ENCODE data around the gene FAM241B.

Gene FAM241B

DNA sequence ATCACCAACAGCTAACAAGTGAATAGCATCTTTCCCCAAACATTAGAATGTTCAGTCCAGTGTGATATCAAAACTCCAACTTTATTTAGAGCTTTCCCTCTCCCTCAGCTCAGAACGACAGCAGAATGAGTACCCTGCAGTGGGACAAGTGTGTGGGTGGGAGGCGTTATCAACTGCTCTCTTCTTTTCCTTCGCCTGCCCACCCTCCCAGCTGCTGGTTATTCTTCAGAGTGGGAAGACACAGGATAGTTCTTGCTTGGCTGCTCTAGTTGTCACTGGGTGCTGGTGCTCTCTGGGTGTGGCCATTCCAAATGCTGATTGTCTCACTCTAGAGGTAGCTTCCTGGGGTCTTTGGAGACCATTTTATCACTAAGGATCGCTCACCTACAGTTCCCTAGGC is 13.7 kb upstream of the FAM241B start:
- no peak overlapping the region for H3K4me3 ChIP-seq (replicated peaks; ENCODE audit: insufficient read depth, low read length)
- TF ChIP-seq SPI1 (IDR thresholded peaks at IDR 0.05; ENCODE audit: borderline replicate concordance, low read depth) (no peak), GABPA (IDR thresholded peaks at IDR 0.05; ENCODE audit: low read depth) (no peak), POLR2AphosphoS5 (IDR thresholded peaks at IDR 0.05; ENCODE audit: low read depth) (no peak)
- TF ChIP-seq, protein P1, sequence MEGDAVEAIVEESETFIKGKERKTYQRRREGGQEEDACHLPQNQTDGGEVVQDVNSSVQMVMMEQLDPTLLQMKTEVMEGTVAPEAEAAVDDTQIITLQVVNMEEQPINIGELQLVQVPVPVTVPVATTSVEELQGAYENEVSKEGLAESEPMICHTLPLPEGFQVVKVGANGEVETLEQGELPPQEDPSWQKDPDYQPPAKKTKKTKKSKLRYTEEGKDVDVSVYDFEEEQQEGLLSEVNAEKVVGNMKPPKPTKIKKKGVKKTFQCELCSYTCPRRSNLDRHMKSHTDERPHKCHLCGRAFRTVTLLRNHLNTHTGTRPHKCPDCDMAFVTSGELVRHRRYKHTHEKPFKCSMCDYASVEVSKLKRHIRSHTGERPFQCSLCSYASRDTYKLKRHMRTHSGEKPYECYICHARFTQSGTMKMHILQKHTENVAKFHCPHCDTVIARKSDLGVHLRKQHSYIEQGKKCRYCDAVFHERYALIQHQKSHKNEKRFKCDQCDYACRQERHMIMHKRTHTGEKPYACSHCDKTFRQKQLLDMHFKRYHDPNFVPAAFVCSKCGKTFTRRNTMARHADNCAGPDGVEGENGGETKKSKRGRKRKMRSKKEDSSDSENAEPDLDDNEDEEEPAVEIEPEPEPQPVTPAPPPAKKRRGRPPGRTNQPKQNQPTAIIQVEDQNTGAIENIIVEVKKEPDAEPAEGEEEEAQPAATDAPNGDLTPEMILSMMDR (IDR thresholded peaks at IDR 0.05; ENCODE audit: insufficient read depth, low read length) = no peak
- TF ChIP-seq, protein P2, sequence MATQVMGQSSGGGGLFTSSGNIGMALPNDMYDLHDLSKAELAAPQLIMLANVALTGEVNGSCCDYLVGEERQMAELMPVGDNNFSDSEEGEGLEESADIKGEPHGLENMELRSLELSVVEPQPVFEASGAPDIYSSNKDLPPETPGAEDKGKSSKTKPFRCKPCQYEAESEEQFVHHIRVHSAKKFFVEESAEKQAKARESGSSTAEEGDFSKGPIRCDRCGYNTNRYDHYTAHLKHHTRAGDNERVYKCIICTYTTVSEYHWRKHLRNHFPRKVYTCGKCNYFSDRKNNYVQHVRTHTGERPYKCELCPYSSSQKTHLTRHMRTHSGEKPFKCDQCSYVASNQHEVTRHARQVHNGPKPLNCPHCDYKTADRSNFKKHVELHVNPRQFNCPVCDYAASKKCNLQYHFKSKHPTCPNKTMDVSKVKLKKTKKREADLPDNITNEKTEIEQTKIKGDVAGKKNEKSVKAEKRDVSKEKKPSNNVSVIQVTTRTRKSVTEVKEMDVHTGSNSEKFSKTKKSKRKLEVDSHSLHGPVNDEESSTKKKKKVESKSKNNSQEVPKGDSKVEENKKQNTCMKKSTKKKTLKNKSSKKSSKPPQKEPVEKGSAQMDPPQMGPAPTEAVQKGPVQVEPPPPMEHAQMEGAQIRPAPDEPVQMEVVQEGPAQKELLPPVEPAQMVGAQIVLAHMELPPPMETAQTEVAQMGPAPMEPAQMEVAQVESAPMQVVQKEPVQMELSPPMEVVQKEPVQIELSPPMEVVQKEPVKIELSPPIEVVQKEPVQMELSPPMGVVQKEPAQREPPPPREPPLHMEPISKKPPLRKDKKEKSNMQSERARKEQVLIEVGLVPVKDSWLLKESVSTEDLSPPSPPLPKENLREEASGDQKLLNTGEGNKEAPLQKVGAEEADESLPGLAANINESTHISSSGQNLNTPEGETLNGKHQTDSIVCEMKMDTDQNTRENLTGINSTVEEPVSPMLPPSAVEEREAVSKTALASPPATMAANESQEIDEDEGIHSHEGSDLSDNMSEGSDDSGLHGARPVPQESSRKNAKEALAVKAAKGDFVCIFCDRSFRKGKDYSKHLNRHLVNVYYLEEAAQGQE (IDR thresholded peaks at IDR 0.05; ENCODE audit: insufficient replicate concordance, low read depth) = no peak

GRCh38 chr10:69618746-69619145 is 11.3 kb upstream of the FAM241B start:
- Histone ChIP-seq H3K27me3 (ENCODE audit: insufficient read depth, poor library complexity, severe bottlenecking) (no peaks in the 10 kb centered on the region), H3K27ac (replicated peaks) (no peak overlapping the region), H3K4me3 (replicated peaks; ENCODE audit: insufficient read depth, low read length) (no peak overlapping the region)
- no peak for TF ChIP-seq GABPA (IDR thresholded peaks at IDR 0.05; ENCODE audit: low read depth)
- TF ChIP-seq, protein P1 (IDR thresholded peaks at IDR 0.05; ENCODE audit: insufficient read depth, low read length) = no peak
- no peak for TF ChIP-seq POLR2AphosphoS5 (IDR thresholded peaks at IDR 0.05; ENCODE audit: low read depth)
- TF ChIP-seq, protein P2 (IDR thresholded peaks at IDR 0.05; ENCODE audit: insufficient replicate concordance, low read depth) = no peak
- TF ChIP-seq SPI1 (IDR thresholded peaks at IDR 0.05; ENCODE audit: borderline replicate concordance, low read depth) = no peak
- DNase-seq (ENCODE audit: low read depth in 1 of 2, low spot score in 1 of 2) = no peak

More for the DNA sequence above, 13.7 kb upstream of the FAM241B start:
- H3K27me3 ChIP-seq (ENCODE audit: insufficient read depth, poor library complexity, severe bottlenecking) = no peaks in the 10 kb centered on the region
- DNase-seq (ENCODE audit: low read depth in 1 of 2, low spot score in 1 of 2) = no peak
- no peak overlapping the region for H3K27ac ChIP-seq (replicated peaks)

GRCh38 chr10:69619626-69620025 is 10.4 kb upstream of the FAM241B start:
- TF ChIP-seq, protein P2 (IDR thresholded peaks at IDR 0.05; ENCODE audit: insufficient replicate concordance, low read depth) = no peak
- TF ChIP-seq POLR2AphosphoS5 (IDR thresholded peaks at IDR 0.05; ENCODE audit: low read depth) (no peak), SPI1 (IDR thresholded peaks at IDR 0.05; ENCODE audit: borderline replicate concordance, low read depth) (no peak), GABPA (IDR thresholded peaks at IDR 0.05; ENCODE audit: low read depth) (no peak)
- TF ChIP-seq, protein P1 (IDR thresholded peaks at IDR 0.05; ENCODE audit: insufficient read depth, low read length) = no peak
- Histone ChIP-seq H3K4me3 (replicated peaks; ENCODE audit: insufficient read depth, low read length) (no peak overlapping the region), H3K27ac (replicated peaks) (no peak overlapping the region), H3K27me3 (ENCODE audit: insufficient read depth, poor library complexity, severe bottlenecking) (no peaks in the 10 kb centered on the region)
- no peak for DNase-seq (ENCODE audit: low read depth in 1 of 2, low spot score in 1 of 2)
